ENCODE results near the gene TCF7L2.

TCF7L2 gene

GRCh38 chr10:112966194-112966855 is 16.3 kb downstream of the TCF7L2 start:
- DNase-seq, result no peak

- no peak for DNase-seq
These were observed 17.2 kb downstream of the TCF7L2 start for GRCh38 chr10:112967200-112967599.

- DNase-seq, result no peak
These were observed 19.1 kb downstream of the TCF7L2 start for GRCh38 chr10:112969131-112969530.

GRCh38 chr10:112969542-112969941 is 19.5 kb downstream of the TCF7L2 start:
- no peak for DNase-seq

GRCh38 chr10:112970021-112970420 is 20.0 kb downstream of the TCF7L2 start:
- DNase-seq, result no peak

- no peak for DNase-seq
These were observed 22.6 kb downstream of the TCF7L2 start for GRCh38 chr10:112972606-112973005.

- no peak for DNase-seq
These were observed 23.0 kb downstream of the TCF7L2 start for GRCh38 chr10:112973046-112973445.

GRCh38 chr10:112973805-112974204 is 23.8 kb downstream of the TCF7L2 start:
- no peak for DNase-seq

GRCh38 chr10:112977426-112977898 is 27.4 kb downstream of the TCF7L2 start:
- no peak for DNase-seq

GRCh38 chr10:112979927-112980326 is 29.9 kb downstream of the TCF7L2 start:
- DNase-seq, result no peak

- no peak for DNase-seq
These were observed 30.9 kb downstream of the TCF7L2 start for GRCh38 chr10:112980937-112981336.

GRCh38 chr10:112981553-112981952 is 31.5 kb downstream of the TCF7L2 start:
- DNase-seq, result no peak

GRCh38 chr10:112983444-112984056 is 33.5 kb downstream of the TCF7L2 start:
- no peak for DNase-seq

- DNase-seq, result no peak
These were observed 34.7 kb downstream of the TCF7L2 start for GRCh38 chr10:112984756-112985155.

GRCh38 chr10:112985690-112986543 is 35.9 kb downstream of the TCF7L2 start:
- no peak for DNase-seq

- no peak for DNase-seq
These were observed 36.6 kb downstream of the TCF7L2 start for GRCh38 chr10:112986544-112987190.

GRCh38 chr10:112988839-112989406 is 38.9 kb downstream of the TCF7L2 start:
- no peak for DNase-seq

- DNase-seq, result no peak
These were observed 39.8 kb downstream of the TCF7L2 start for GRCh38 chr10:112989826-112990225.

GRCh38 chr10:112990271-112990670 is 40.2 kb downstream of the TCF7L2 start:
- no peak for DNase-seq

GRCh38 chr10:112991888-112992491 is 41.9 kb downstream of the TCF7L2 start:
- no peak for DNase-seq

- DNase-seq, result no peak
These were observed 46.4 kb downstream of the TCF7L2 start for GRCh38 chr10:112996462-112996861.

GRCh38 chr10:112999102-112999501 is 49.1 kb downstream of the TCF7L2 start:
- no peak for DNase-seq

All from activated CD8-positive, alpha-beta memory T cell treated with anti-CD3 and anti-CD28 coated beads, Interleukin-2, amount 50 U/mL, for 48 hours (primary cell).